GM23338 (cell line): ENCODE data around the gene TSPOAP1. TPM values are rescaled to one million over a fixed set of nuclear protein-coding genes. Genes with fewer than 3 reads are reported as not detected.

Experiments
- ATAC-seq: fragments of 200-7000 bp; cut with Tn5 transposase; 3 replicates; pipeline ENCODE4 v1.9.1; 2020
- DNase-seq: peaks from one replicate; pipeline ENCODE4 v3.0.0-alpha.2; 2015; ENCODE audit warnings: low spot score
- H2AFZ ChIP-seq: fragments of 200-600 bp; sonication (generic); 2 replicates; pipeline ENCODE4 v1.8.0; 2016; ENCODE audit warnings: antibody characterized with exemption, mild to moderate bottlenecking, moderate library complexity
- H3F3A ChIP-seq: fragments of 200-600 bp; sonication (generic); replicated peaks from 2 replicates; pipeline ENCODE4 v1.8.0; 2017; ENCODE audit warnings: antibody characterized with exemption, mixed run types, low read depth
- H3K27ac ChIP-seq: fragments of 200-600 bp; sonication (generic); 2 replicates; pipeline ENCODE4 v1.6.1; 2016; ENCODE audit warnings: low read depth
- H3K27me3 ChIP-seq: fragments of 200-600 bp; sonication (generic); 2 replicates; pipeline ENCODE4 v1.8.0; 2016; ENCODE audit warnings: mild to moderate bottlenecking, mixed run types, moderate library complexity; ENCODE audit not compliant: insufficient read depth
- H3K36me3 ChIP-seq: fragments of 200-600 bp; sonication (generic); 2 replicates; pipeline ENCODE4 v1.8.0; 2016; ENCODE audit warnings: mild to moderate bottlenecking; ENCODE audit not compliant: insufficient read depth
- H3K4me1 ChIP-seq: fragments of 200-600 bp; sonication (generic); 2 replicates; pipeline ENCODE4 v1.8.0; 2016; ENCODE audit warnings: mild to moderate bottlenecking, moderate library complexity; ENCODE audit not compliant: insufficient read depth
- H3K4me2 ChIP-seq: fragments of 200-600 bp; sonication (generic); 2 replicates; pipeline ENCODE4 v1.7.1; 2017; ENCODE audit warnings: mixed run types
- H3K4me3 ChIP-seq: fragments of 200-600 bp; sonication (generic); 2 replicates; pipeline ENCODE4 v1.6.1; 2016; ENCODE audit warnings: mixed run types
- H3K79me2 ChIP-seq: fragments of 200-600 bp; sonication (generic); replicated peaks from 2 replicates; pipeline ENCODE4 v1.8.0; 2017; ENCODE audit warnings: mild to moderate bottlenecking; ENCODE audit not compliant: insufficient read depth
- H3K9me2 ChIP-seq: fragments of 200-600 bp; sonication (generic); 2 replicates; pipeline ENCODE4 v1.8.0; 2017; ENCODE audit not compliant: insufficient read depth
- H4K20me1 ChIP-seq: fragments of 200-600 bp; sonication (generic); replicated peaks from 2 replicates; pipeline ENCODE4 v1.8.0; 2017; ENCODE audit warnings: mild to moderate bottlenecking; ENCODE audit not compliant: insufficient read depth
- H3K27ac Mint-ChIP-seq: 2 replicates; pipeline ENCODE4 v1.8.0; 2020; ENCODE audit warnings: inconsistent platforms, mild to moderate bottlenecking, moderate library complexity, mixed read lengths
- H3K27me3 Mint-ChIP-seq: 3 replicates; pipeline ENCODE4 v1.8.0; 2022; ENCODE audit warnings: low read depth, mild to moderate bottlenecking, moderate library complexity, mixed read lengths, inconsistent platforms; ENCODE audit not compliant: insufficient read depth, poor library complexity
- H3K36me3 Mint-ChIP-seq: 3 replicates; pipeline ENCODE4 v1.8.0; 2021; ENCODE audit warnings: low read depth, mild to moderate bottlenecking, inconsistent platforms, moderate library complexity, mixed read lengths
- H3K4me1 Mint-ChIP-seq: 3 replicates; pipeline ENCODE4 v1.8.0; 2020; ENCODE audit warnings: mild to moderate bottlenecking, inconsistent platforms, mixed read lengths
- H3K4me3 Mint-ChIP-seq: 3 replicates; pipeline ENCODE4 v1.8.0; 2021; ENCODE audit warnings: moderate library complexity, mild to moderate bottlenecking, inconsistent platforms, mixed read lengths
- H3K9me3 Mint-ChIP-seq: 3 replicates; pipeline ENCODE4 v1.8.0; 2020; ENCODE audit warnings: moderate library complexity, mild to moderate bottlenecking, inconsistent platforms, mixed read lengths
- CREB1 ChIP-seq: fragments of 250-450 bp; sonication (Bioruptor Pico); IDR thresholded peaks from 2 replicates; pipeline ENCODE4 v1.5.0; 2020; ENCODE audit warnings: low read depth, mild to moderate bottlenecking, moderate library complexity
- EZH2 ChIP-seq: fragments of 200-600 bp; sonication (generic); IDR thresholded peaks from one replicate; pipeline ENCODE4 v1.8.0; 2017; ENCODE audit warnings: antibody characterized with exemption, mild to moderate bottlenecking, low read depth; ENCODE audit not compliant: unreplicated experiment
- EZH2phosphoT487 ChIP-seq: fragments of 200-600 bp; sonication (generic); IDR thresholded peaks from one replicate; pipeline ENCODE4 v1.8.1; 2018; ENCODE audit warnings: antibody characterized with exemption; ENCODE audit not compliant: unreplicated experiment
- JUNB ChIP-seq: IDR thresholded peaks from one replicate; pipeline ENCODE4 v1.6.1; 2016; ENCODE audit warnings: antibody characterized with exemption; ENCODE audit not compliant: unreplicated experiment
- NANOG ChIP-seq: IDR thresholded peaks from 2 replicates; pipeline ENCODE4 v1.6.1; 2016; ENCODE audit warnings: antibody characterized with exemption, borderline replicate concordance
- POLR2AphosphoS5 ChIP-seq: IDR thresholded peaks from 2 replicates; pipeline ENCODE4 v1.6.1; 2016; ENCODE audit warnings: antibody characterized with exemption, low read depth
- STAT1 ChIP-seq: IDR thresholded peaks from one replicate; pipeline ENCODE4 v1.6.1; 2016; ENCODE audit warnings: antibody characterized with exemption; ENCODE audit not compliant: unreplicated experiment
- ZNF114 ChIP-seq: fragments of 250-450 bp; sonication (Bioruptor Pico); IDR thresholded peaks from 2 replicates; pipeline ENCODE4 v1.5.0; 2020; ENCODE audit warnings: mild to moderate bottlenecking, moderate library complexity
- ZNF331 ChIP-seq: fragments of 250-450 bp; sonication (Bioruptor Pico); IDR thresholded peaks from 2 replicates; pipeline ENCODE4 v1.5.0; 2020; ENCODE audit warnings: low read depth, mild to moderate bottlenecking, moderate library complexity
- polyA plus RNA-seq: library from polyadenylated mRNA; unstranded; fragments of >200 nt; fragmentation: Nextera tagmentation; extraction: Ambion mirVana; gene quantifications from 2 replicates; pipeline ENCODE4 v1.2.1, GENCODE V29; 2016
- total RNA-seq: library from RNA; depleted of rRNA; stranded (reverse); fragments of >200 nt; shearing (Covaris generic); gene quantifications from 2 replicates; pipeline ENCODE4 v1.2.3, GENCODE V29; 2014
- TF ChIP-seq, protein P1 (sequence below): IDR thresholded peaks from 2 replicates; pipeline ENCODE4 v1.6.1; 2016; ENCODE audit warnings: antibody characterized with exemption
- TF ChIP-seq, protein P2 (sequence below), 2 experiments: fragments of 200-600 bp in 1 of 2; sonication (generic) in 1 of 2; conservative IDR thresholded peaks; 2 replicates each; pipeline versions ENCODE4 v1.5.1 to v1.6.1; 2016 to 2017; ENCODE audit warnings: antibody characterized with exemption in 2 of 2, low read depth in 2 of 2, mild to moderate bottlenecking in 2 of 2, moderate library complexity in 1 of 2
- TF ChIP-seq, protein P3 (sequence below): fragments of 250-450 bp; sonication (Bioruptor Pico); IDR thresholded peaks from 2 replicates; pipeline ENCODE4 v1.5.0; 2020; ENCODE audit warnings: mild to moderate bottlenecking, moderate library complexity

TSPOAP1 gene
- total and polyA plus RNA-seq, 2 experiments from 2014 or later, result 7.3 to 11.8 TPM

DNA sequence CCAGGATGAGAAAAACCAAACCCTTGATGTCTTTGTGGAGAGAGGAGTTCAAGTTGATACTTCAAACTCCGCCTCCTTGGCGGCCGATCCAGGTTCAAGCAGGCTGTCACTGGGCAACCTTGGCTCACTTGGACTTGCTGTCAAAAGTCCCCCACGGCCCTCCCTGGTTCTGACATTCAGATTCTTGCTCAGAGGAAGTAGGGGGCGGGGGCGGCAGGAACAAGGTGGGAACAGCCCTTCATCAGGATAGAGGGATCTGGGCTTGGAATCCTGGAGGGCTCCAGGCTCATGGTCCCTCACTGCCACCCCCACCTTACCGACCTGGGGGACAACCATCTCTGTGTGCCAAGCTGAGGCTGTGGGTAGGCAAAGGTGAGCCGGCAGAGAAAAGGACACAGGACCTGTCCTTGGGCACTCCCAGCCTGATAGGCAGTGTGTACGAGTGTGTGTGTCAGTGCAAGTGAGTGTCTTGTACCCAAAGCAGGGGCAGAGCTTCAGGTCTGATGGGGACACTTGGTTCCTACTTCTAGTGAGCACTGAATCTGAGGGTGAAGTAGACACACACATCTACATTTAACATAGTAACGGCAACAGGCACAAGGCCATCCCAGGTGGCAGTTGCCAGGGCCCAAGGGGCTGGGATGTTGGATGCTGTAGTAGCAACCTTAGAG is 6.6 kb upstream of the TSPOAP1 start:
- Mint-ChIP-seq H3K4me3 (no peak overlapping the region; the same call in 2 of the 3 replicates), H3K36me3 (no peaks in the 10 kb centered on the region), H3K27me3 (peaks cover 27% of the 10 kb centered on the region), H3K27ac (no peak overlapping the region), H3K9me3 (no peaks in the 10 kb centered on the region), H3K4me1 (peaks cover 65% of the 10 kb centered on the region)
- Histone ChIP-seq H3F3A (0 out of 2 replicates have a peak, but pooled peaks cover 3% of the 10 kb centered on the region), H4K20me1 (no peaks in the 10 kb centered on the region), H3K4me3 (no peak overlapping the region), H2AFZ (no peak overlapping the region), H3K27ac (no peak overlapping the region), H3K4me1 (peaks cover 39% of the 10 kb centered on the region), H3K9me2 (0 out of 2 replicates have a peak, but pooled peaks cover 8% of the 10 kb centered on the region), H3K4me2 (no peak overlapping the region), H3K79me2 (no peaks in the 10 kb centered on the region), H3K27me3 (no peaks in the 10 kb centered on the region), H3K36me3 (no peaks in the 10 kb centered on the region)
- ATAC-seq (no peak), DNase-seq (no peak)
- TF ChIP-seq CREB1 (CRISPR knock-in tag) (no peak), STAT1 (no peak)
- TF ChIP-seq, protein P1, sequence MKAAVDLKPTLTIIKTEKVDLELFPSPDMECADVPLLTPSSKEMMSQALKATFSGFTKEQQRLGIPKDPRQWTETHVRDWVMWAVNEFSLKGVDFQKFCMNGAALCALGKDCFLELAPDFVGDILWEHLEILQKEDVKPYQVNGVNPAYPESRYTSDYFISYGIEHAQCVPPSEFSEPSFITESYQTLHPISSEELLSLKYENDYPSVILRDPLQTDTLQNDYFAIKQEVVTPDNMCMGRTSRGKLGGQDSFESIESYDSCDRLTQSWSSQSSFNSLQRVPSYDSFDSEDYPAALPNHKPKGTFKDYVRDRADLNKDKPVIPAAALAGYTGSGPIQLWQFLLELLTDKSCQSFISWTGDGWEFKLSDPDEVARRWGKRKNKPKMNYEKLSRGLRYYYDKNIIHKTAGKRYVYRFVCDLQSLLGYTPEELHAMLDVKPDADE, result no peak

DNA sequence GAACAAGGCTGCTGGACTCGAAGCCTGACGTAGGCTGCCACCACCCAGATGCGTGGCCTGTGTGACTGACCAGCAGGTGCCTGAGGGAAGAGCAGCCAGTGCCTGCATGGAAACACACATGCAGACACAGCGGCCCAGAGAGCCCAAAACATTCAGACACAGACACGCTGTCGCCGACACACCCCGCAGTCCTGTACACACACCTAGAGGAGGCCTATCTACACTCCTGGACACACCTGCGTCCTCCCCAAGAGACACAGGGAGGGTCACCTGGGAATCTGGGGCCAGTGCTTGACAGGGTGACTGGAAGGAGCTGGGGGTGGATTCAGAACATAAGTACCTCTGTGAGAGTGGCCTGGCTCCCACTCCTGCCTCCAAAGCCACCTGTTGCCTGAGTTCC is 6.1 kb upstream of the TSPOAP1 start:
- H3K36me3 Mint-ChIP-seq, result no peaks in the 10 kb centered on the region
- no peaks in the 10 kb centered on the region for H3K79me2 ChIP-seq
- no peak overlapping the region for H2AFZ ChIP-seq
- no peak overlapping the region for H3K4me3 Mint-ChIP-seq
- H3K4me3 ChIP-seq, result no peak overlapping the region
- no peaks in the 10 kb centered on the region for H3K27me3 ChIP-seq
- no peak overlapping the region for H3K27ac Mint-ChIP-seq
- 0 out of 2 replicates have a peak, but pooled peaks cover 8% of the 10 kb centered on the region for H3K9me2 ChIP-seq
- no peaks in the 10 kb centered on the region for H4K20me1 ChIP-seq
- no peaks in the 10 kb centered on the region for H3K36me3 ChIP-seq
- no peak for DNase-seq
- H3K4me1 ChIP-seq, result peaks cover 43% of the 10 kb centered on the region
- H3K4me2 ChIP-seq, result no peak overlapping the region
- H3K4me1 Mint-ChIP-seq, result peaks cover 67% of the 10 kb centered on the region
- no peak for ATAC-seq
- H3K9me3 Mint-ChIP-seq, result no peaks in the 10 kb centered on the region
- 0 out of 2 replicates have a peak, but pooled peaks cover 3% of the 10 kb centered on the region for H3F3A ChIP-seq
- H3K27ac ChIP-seq, result no peak overlapping the region
- peaks cover 27% of the 10 kb centered on the region for H3K27me3 Mint-ChIP-seq
- TF ChIP-seq EZH2 (no peak), STAT1 (no peak), ZNF114 (CRISPR knock-in tag) (no peak), NANOG (no peak), POLR2AphosphoS5 (no peak), EZH2phosphoT487 (no peak), ZNF331 (CRISPR knock-in tag) (no peak), JUNB (no peak)
- TF ChIP-seq, protein P2, sequence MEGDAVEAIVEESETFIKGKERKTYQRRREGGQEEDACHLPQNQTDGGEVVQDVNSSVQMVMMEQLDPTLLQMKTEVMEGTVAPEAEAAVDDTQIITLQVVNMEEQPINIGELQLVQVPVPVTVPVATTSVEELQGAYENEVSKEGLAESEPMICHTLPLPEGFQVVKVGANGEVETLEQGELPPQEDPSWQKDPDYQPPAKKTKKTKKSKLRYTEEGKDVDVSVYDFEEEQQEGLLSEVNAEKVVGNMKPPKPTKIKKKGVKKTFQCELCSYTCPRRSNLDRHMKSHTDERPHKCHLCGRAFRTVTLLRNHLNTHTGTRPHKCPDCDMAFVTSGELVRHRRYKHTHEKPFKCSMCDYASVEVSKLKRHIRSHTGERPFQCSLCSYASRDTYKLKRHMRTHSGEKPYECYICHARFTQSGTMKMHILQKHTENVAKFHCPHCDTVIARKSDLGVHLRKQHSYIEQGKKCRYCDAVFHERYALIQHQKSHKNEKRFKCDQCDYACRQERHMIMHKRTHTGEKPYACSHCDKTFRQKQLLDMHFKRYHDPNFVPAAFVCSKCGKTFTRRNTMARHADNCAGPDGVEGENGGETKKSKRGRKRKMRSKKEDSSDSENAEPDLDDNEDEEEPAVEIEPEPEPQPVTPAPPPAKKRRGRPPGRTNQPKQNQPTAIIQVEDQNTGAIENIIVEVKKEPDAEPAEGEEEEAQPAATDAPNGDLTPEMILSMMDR (conservative IDR thresholded peaks at IDR 0.05; ENCODE audit: low read depth in 2 of 2), result no peak
- TF ChIP-seq, protein P3, sequence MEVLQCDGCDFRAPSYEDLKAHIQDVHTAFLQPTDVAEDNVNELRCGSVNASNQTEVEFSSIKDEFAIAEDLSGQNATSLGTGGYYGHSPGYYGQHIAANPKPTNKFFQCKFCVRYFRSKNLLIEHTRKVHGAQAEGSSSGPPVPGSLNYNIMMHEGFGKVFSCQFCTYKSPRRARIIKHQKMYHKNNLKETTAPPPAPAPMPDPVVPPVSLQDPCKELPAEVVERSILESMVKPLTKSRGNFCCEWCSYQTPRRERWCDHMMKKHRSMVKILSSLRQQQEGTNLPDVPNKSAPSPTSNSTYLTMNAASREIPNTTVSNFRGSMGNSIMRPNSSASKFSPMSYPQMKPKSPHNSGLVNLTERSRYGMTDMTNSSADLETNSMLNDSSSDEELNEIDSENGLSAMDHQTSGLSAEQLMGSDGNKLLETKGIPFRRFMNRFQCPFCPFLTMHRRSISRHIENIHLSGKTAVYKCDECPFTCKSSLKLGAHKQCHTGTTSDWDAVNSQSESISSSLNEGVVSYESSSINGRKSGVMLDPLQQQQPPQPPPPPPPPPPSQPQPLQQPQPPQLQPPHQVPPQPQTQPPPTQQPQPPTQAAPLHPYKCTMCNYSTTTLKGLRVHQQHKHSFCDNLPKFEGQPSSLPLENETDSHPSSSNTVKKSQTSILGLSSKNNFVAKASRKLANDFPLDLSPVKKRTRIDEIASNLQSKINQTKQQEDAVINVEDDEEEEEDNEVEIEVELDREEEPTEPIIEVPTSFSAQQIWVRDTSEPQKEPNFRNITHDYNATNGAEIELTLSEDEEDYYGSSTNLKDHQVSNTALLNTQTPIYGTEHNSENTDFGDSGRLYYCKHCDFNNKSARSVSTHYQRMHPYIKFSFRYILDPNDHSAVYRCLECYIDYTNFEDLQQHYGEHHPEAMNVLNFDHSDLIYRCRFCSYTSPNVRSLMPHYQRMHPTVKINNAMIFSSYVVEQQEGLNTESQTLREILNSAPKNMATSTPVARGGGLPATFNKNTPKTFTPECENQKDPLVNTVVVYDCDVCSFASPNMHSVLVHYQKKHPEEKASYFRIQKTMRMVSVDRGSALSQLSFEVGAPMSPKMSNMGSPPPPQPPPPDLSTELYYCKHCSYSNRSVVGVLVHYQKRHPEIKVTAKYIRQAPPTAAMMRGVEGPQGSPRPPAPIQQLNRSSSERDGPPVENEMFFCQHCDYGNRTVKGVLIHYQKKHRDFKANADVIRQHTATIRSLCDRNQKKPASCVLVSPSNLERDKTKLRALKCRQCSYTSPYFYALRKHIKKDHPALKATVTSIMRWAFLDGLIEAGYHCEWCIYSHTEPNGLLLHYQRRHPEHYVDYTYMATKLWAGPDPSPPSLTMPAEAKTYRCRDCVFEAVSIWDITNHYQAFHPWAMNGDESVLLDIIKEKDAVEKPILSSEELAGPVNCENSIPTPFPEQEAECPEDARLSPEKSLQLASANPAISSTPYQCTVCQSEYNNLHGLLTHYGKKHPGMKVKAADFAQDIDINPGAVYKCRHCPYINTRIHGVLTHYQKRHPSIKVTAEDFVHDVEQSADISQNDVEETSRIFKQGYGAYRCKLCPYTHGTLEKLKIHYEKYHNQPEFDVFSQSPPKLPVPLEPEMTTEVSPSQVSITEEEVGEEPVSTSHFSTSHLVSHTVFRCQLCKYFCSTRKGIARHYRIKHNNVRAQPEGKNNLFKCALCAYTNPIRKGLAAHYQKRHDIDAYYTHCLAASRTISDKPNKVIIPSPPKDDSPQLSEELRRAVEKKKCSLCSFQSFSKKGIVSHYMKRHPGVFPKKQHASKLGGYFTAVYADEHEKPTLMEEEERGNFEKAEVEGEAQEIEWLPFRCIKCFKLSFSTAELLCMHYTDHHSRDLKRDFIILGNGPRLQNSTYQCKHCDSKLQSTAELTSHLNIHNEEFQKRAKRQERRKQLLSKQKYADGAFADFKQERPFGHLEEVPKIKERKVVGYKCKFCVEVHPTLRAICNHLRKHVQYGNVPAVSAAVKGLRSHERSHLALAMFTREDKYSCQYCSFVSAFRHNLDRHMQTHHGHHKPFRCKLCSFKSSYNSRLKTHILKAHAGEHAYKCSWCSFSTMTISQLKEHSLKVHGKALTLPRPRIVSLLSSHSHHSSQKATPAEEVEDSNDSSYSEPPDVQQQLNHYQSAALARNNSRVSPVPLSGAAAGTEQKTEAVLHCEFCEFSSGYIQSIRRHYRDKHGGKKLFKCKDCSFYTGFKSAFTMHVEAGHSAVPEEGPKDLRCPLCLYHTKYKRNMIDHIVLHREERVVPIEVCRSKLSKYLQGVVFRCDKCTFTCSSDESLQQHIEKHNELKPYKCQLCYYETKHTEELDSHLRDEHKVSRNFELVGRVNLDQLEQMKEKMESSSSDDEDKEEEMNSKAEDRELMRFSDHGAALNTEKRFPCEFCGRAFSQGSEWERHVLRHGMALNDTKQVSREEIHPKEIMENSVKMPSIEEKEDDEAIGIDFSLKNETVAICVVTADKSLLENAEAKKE (CRISPR knock-in tag), result no peak
